GM12878 (cell line): Measurements from ENCODE around the gene MAP3K21. TPM values are rescaled to one million over a fixed set of nuclear protein-coding genes. Genes with fewer than 3 reads are reported as not detected.
A peak's percentile ranks its signal among the peaks of the same experiment; 100 is the strongest.

Experiments
- ATAC-seq: fragments of 200-7000 bp; cut with Tn5 transposase; 3 replicates; pipeline ENCODE4 v1.9.1; 2020; ENCODE audit warnings: mild to moderate bottlenecking, moderate library complexity
- BruUV-seq: library from RNA; stranded (reverse); fragments of 400-500 nt; replicated peaks from 2 replicates; lab custom pipeline; 2021; lab: Mats Ljungman, UMichigan
- CTCF ChIA-PET: fragments of 300-600 bp; sonication (Branson Sonifier 250); formaldehyde crosslinking; extraction: SDS; loops from one replicate; lab custom pipeline; 2021; ENCODE audit warnings: inconsistent platforms; lab: Yijun Ruan, JAX
- POLR2A ChIA-PET: fragments of 350-600 bp; formaldehyde crosslinking; extraction: SDS; loops from one replicate; lab custom pipeline; 2021; ENCODE audit warnings: inconsistent platforms; lab: Charles Lee
- RAD21 ChIA-PET: fragments of 300-600 bp; sonication (Branson Sonifier 250); formaldehyde crosslinking; loops from one replicate; lab custom pipeline; 2023; ENCODE audit warnings: antibody characterized with exemption; ENCODE audit not compliant: unreplicated experiment; lab: Charles Lee
- SMC1A ChIA-PET: fragments of 300-600 bp; sonication (Branson Sonifier 250); formaldehyde crosslinking; loops from one replicate; lab custom pipeline; 2023; ENCODE audit not compliant: unreplicated experiment, uncharacterized antibody; lab: Charles Lee
- DNase-seq: peaks from one replicate; pipeline ENCODE4 v3.0.0-alpha.2; 2011; ENCODE audit warnings: low read depth, low spot score
- FAIRE-seq: peaks from 3 replicates; lab custom pipeline; 2011; peaks lifted over from hg19 to GRCh38; lab: Jason Lieb, UNC
- H2AFZ ChIP-seq: 2 replicates; pipeline ENCODE4 v1.6.0; 2011; ENCODE audit warnings: low read depth, low read length, control low read depth; ENCODE audit not compliant: control insufficient read depth
- H3K27ac ChIP-seq: 2 replicates; pipeline ENCODE4 v1.5.1; 2011; ENCODE audit warnings: control low read depth; ENCODE audit not compliant: control insufficient read depth, insufficient read depth
- H3K27me3 ChIP-seq, 2 experiments: replicated peaks in 1 of 2; 2 replicates each; pipeline versions ENCODE4 v1.6.0 to v1.6.1; 2011; ENCODE audit warnings: low read length in 1 of 2; ENCODE audit not compliant: control insufficient read depth in 2 of 2, insufficient read depth in 2 of 2
- H3K36me3 ChIP-seq, 2 experiments: 2 replicates each; pipeline ENCODE4 v1.5.1; 2011; ENCODE audit warnings: low read length in 1 of 2; ENCODE audit not compliant: control insufficient read depth in 2 of 2, insufficient read depth in 2 of 2
- H3K4me1 ChIP-seq: 2 replicates; pipeline ENCODE4 v1.6.1; 2011; ENCODE audit warnings: mild to moderate bottlenecking, low read length, moderate library complexity, mixed read lengths; ENCODE audit not compliant: control insufficient read depth, insufficient read depth
- H3K4me2 ChIP-seq: 2 replicates; pipeline ENCODE4 v1.6.0; 2011; ENCODE audit warnings: control low read depth; ENCODE audit not compliant: control insufficient read depth, insufficient read depth
- H3K4me3 ChIP-seq: fragments of 200-600 bp; sonication (generic); 2 replicates; pipeline ENCODE4 v1.5.1; 2016
- H3K79me2 ChIP-seq: 2 replicates; pipeline ENCODE4 v1.6.0; 2011; ENCODE audit warnings: low read length; ENCODE audit not compliant: control insufficient read depth, insufficient read depth
- H3K9ac ChIP-seq: 2 replicates; pipeline ENCODE4 v1.8.0; 2011; ENCODE audit warnings: low read length, control low read depth, mixed read lengths; ENCODE audit not compliant: control insufficient read depth, insufficient read depth
- H3K9me3 ChIP-seq: replicated peaks from 3 replicates; pipeline ENCODE4 v1.5.1; 2011; ENCODE audit warnings: mild to moderate bottlenecking, low read length; ENCODE audit not compliant: control insufficient read depth, insufficient read depth
- H4K20me1 ChIP-seq: 2 replicates; pipeline ENCODE4 v1.6.0; 2011; ENCODE audit not compliant: control insufficient read depth, insufficient read depth
- BRCA1 ChIP-seq: IDR thresholded peaks from 2 replicates; pipeline ENCODE4 v1.6.1; 2011; ENCODE audit warnings: low read depth, low read length, improper control_type of control experiment
- E4F1 ChIP-seq: fragments of 450-650 bp; IDR thresholded peaks from 2 replicates; pipeline ENCODE4 v1.6.1; 2018; ENCODE audit warnings: borderline replicate concordance, mild to moderate bottlenecking; ENCODE audit not compliant: partially characterized antibody
- IKZF1 ChIP-seq: fragments of 450-650 bp; conservative IDR thresholded peaks from 2 replicates; pipeline ENCODE4 v1.6.1; 2017; ENCODE audit warnings: antibody characterized with exemption, mild to moderate bottlenecking
- NBN ChIP-seq: fragments of 450-650 bp; IDR thresholded peaks from 2 replicates; pipeline ENCODE4 v1.6.1; 2016
- NKRF ChIP-seq: fragments of 450-650 bp; conservative IDR thresholded peaks from 2 replicates; pipeline ENCODE4 v1.6.1; 2017; ENCODE audit warnings: mild to moderate bottlenecking, moderate library complexity
- TBL1XR1 ChIP-seq: IDR thresholded peaks from 2 replicates; pipeline ENCODE4 v1.6.1; 2012; ENCODE audit warnings: low read depth, low read length, improper control_type of control experiment
- WRNIP1 ChIP-seq: IDR thresholded peaks from 2 replicates; pipeline ENCODE4 v1.6.1; 2011; ENCODE audit warnings: low read depth, low read length, improper control_type of control experiment, borderline replicate concordance
- WGBS: methylation state at CpG from one replicate; pipeline ENCODE4 v1.1.6; 2016; ENCODE audit warnings: low lambda C conversion rate; ENCODE audit not compliant: insufficient replicate concordance, insufficient coverage; ENCODE audit errors: missing lambda C conversion rate; 5-methylcytosine and 5-hydroxymethylcytosine counted together
- in situ Hi-C: fragments of 300-500 bp; cut with MboI; formaldehyde crosslinking; loops from 9 replicates; pipeline ENCODE4 v1.14.3; 2018; ENCODE audit warnings: mixed read lengths
- intact Hi-C: fragments of 100-400 bp; cut with micrococcal nuclease; formaldehyde crosslinking; loops from one replicate; pipeline ENCODE4 v1.14.2; 2022; ENCODE audit not compliant: unreplicated experiment
- polyA plus RNA-seq, 11 experiments: library from polyadenylated mRNA; depleted of rRNA in 4 of 11; unstranded in 6 of 11; stranded (reverse) in 5 of 11; fragments of >200 nt; fragmentation: Nextera tagmentation in 4 of 11; fragmentation: Illumina TruSeq in 1 of 11; extraction: Ambion mirVana in 4 of 11; extraction: Trizol in 1 of 11; gene quantifications; 1 replicate in 1 of 11; 2 replicates in 10 of 11; pipeline versions ENCODE4 v1.2.1 to v1.2.3, GENCODE V29; 2011 to 2016; ENCODE audit warnings: inconsistent platforms in 2 of 11, missing spikeins in 2 of 11, low read depth in 1 of 11
- total RNA-seq, 4 experiments: library from RNA; depleted of rRNA in 3 of 4; stranded (reverse); fragments of >200 nt in 3 of 4; fragmentation: Illumina TruSeq in 1 of 4; extraction: Trizol in 1 of 4; gene quantifications; 2 replicates each; pipeline versions ENCODE4 v1.2.1 to v1.2.3, GENCODE V29; 2013 to 2021

Gene MAP3K21
- total and polyA plus RNA-seq, 10 of the 15 experiments (the other 5 are each of a cell fraction or from before 2014, with no cell fraction given), result 0.02 to 0.21 (median 0.09) TPM; not detected in 1

- TF ChIP-seq NKRF, result no peak
- peak; percentile 33; the same call in 1 of the 2 replicates for TF ChIP-seq IKZF1
These were observed 52.4 kb downstream of the MAP3K21 start (continued) for GRCh38 chr1:233379869-233380438.

- DNase-seq (no peak), FAIRE-seq (no peak), ATAC-seq (no peak)
- no TSS peak for BruUV-seq
- Histone ChIP-seq H4K20me1 (no peaks in the 10 kb centered on the region), H3K9me3 (no peaks in the 10 kb centered on the region), H3K4me1 (0 out of 2 replicates have a peak, but pooled peaks cover 4% of the 10 kb centered on the region), H3K79me2 (no peaks in the 10 kb centered on the region), H3K27ac (no peak overlapping the region), H3K9ac (no peak overlapping the region), H3K4me3 (no peak overlapping the region), H2AFZ (no peak overlapping the region), H3K27me3 (no peaks in the 10 kb centered on the region; a peak in 1 of 4 replicates), H3K4me2 (no peak overlapping the region), H3K36me3 (no peaks in the 10 kb centered on the region)
- WGBS, result 40% methylated on average over 2 of the region's 2 CpGs
- ChIA-PET POLR2A (no interaction called here), RAD21 (no interaction called here), CTCF (interaction anchor here (0.7 kb wide), 2 partner anchors 85 to 730 kb away, joined by 3 read pairs; no protein-coding TSS in a partner anchor), SMC1A (interaction anchor here (1.1 kb wide), 1 partner anchor 13 kb away, joined by 3 read pairs; no protein-coding TSS in a partner anchor)
- TF ChIP-seq WRNIP1, result no peak
- no peak for TF ChIP-seq TBL1XR1
- TF ChIP-seq BRCA1, result no peak
- TF ChIP-seq NBN, result no peak
- no peak for TF ChIP-seq E4F1
- in situ Hi-C loops (no loop called here), intact Hi-C loops (no loop called here)
These were observed 54.3 kb downstream of the MAP3K21 start for GRCh38 chr1:233381806-233382205.
